ENCODE data around the gene NRXN3.

DNA sequence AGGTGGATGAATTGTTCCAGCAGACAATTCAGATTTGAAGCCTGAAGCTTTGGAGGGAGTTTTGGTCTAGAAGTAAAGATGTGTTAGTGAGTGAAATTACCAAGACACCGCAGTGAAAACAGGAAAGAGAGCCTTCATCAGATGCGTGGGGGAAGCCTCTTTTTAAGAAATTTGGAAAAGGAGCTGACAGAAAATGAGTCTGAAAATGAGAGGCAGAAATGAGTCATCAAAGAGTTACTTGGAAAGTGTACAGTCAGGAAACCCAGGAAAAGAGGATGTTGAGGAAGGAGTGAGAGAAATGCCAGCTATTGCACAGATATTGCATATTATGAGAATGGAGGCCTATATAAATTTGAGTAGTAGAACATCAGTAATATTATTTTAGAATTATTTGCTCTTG lies 520.7 kb downstream of the NRXN3 start:
- TF ChIP-seq, protein P1, sequence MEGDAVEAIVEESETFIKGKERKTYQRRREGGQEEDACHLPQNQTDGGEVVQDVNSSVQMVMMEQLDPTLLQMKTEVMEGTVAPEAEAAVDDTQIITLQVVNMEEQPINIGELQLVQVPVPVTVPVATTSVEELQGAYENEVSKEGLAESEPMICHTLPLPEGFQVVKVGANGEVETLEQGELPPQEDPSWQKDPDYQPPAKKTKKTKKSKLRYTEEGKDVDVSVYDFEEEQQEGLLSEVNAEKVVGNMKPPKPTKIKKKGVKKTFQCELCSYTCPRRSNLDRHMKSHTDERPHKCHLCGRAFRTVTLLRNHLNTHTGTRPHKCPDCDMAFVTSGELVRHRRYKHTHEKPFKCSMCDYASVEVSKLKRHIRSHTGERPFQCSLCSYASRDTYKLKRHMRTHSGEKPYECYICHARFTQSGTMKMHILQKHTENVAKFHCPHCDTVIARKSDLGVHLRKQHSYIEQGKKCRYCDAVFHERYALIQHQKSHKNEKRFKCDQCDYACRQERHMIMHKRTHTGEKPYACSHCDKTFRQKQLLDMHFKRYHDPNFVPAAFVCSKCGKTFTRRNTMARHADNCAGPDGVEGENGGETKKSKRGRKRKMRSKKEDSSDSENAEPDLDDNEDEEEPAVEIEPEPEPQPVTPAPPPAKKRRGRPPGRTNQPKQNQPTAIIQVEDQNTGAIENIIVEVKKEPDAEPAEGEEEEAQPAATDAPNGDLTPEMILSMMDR (IDR thresholded peaks at IDR 0.05; ENCODE audit: low read depth, low read length, missing input control): no peak
- no peak for TF ChIP-seq YY1 (IDR thresholded peaks at IDR 0.05)
